Panc1 (cell line): ENCODE measurements around the gene KCNIP4. TPM values are rescaled to one million over a fixed set of nuclear protein-coding genes. Genes with fewer than 3 reads are reported as not detected.

ENCODE experiments used
- ATAC-seq: fragments of 200-7000 bp; cut with Tn5 transposase; 2 replicates; pipeline ENCODE4 v1.9.1; 2020; ENCODE audit warnings: mild to moderate bottlenecking, moderate library complexity
- BruUV-seq: library from RNA; stranded (reverse); fragments of 400-500 nt; replicated peaks from 2 replicates; lab custom pipeline; 2021; lab: Mats Ljungman, UMichigan
- CTCF ChIA-PET: fragments of 300-600 bp; sonication (Branson Sonifier 250); formaldehyde crosslinking; loops from one replicate; lab custom pipeline; 2022; ENCODE audit warnings: antibody characterized with exemption; lab: Charles Lee
- POLR2A ChIA-PET: fragments of 300-600 bp; sonication (Branson Sonifier 250); formaldehyde crosslinking; loops from one replicate; lab custom pipeline; 2022; ENCODE audit warnings: antibody characterized with exemption; lab: Charles Lee
- DNase-seq: peaks from one replicate; pipeline ENCODE4 v3.0.0-alpha.2; 2010; ENCODE audit warnings: low read depth, low spot score
- H3K27ac ChIP-seq: 2 replicates; pipeline ENCODE4 v1.5.1; 2011; ENCODE audit warnings: mild to moderate bottlenecking, low read length, inconsistent platforms
- H3K27me3 ChIP-seq: fragments of 200-500 bp; sonication (Bioruptor generic); 2 replicates; pipeline ENCODE4 v1.6.0; 2014; ENCODE audit warnings: low read length, inconsistent platforms; ENCODE audit not compliant: control insufficient read depth, insufficient read depth
- H3K36me3 ChIP-seq: fragments of 200-500 bp; sonication (Bioruptor generic); 2 replicates; pipeline ENCODE4 v1.5.1; 2014; ENCODE audit warnings: inconsistent platforms, mild to moderate bottlenecking, low read length, moderate library complexity; ENCODE audit not compliant: control insufficient read depth, insufficient read depth
- H3K4me1 ChIP-seq: 2 replicates; pipeline ENCODE4 v1.5.1; 2011; ENCODE audit warnings: inconsistent platforms, mild to moderate bottlenecking, low read length, moderate library complexity; ENCODE audit not compliant: control insufficient read depth, insufficient read depth
- H3K4me3 ChIP-seq, 2 experiments: 2 replicates each; pipeline ENCODE4 v1.5.1; 2011 to 2012; ENCODE audit warnings: low read depth in 2 of 2, low read length in 2 of 2, mild to moderate bottlenecking in 2 of 2, inconsistent platforms in 1 of 2, moderate library complexity in 1 of 2
- H3K9me3 ChIP-seq: fragments of 200-500 bp; sonication (Bioruptor generic); 2 replicates; pipeline ENCODE4 v1.5.1; 2014; ENCODE audit warnings: low read depth, mild to moderate bottlenecking, inconsistent platforms, low read length, moderate library complexity; ENCODE audit not compliant: control insufficient read depth, insufficient read depth
- CTCF ChIP-seq: fragments of 450-650 bp; IDR thresholded peaks from 2 replicates; pipeline ENCODE4 v1.5.1; 2017; ENCODE audit warnings: mild to moderate bottlenecking
- POLR2AphosphoS5 ChIP-seq: IDR thresholded peaks from 2 replicates; pipeline ENCODE4 v1.6.1; 2012; ENCODE audit warnings: mild to moderate bottlenecking, low read depth, low read length, moderate library complexity
- REST ChIP-seq, 2 experiments: IDR thresholded peaks; 2 replicates each; pipeline ENCODE4 v1.6.1; 2011 to 2012; ENCODE audit warnings: low read depth in 2 of 2, control low read depth in 1 of 2, low read length in 1 of 2, mild to moderate bottlenecking in 1 of 2, moderate library complexity in 1 of 2; ENCODE audit not compliant: insufficient read depth in 1 of 2
- SIN3A ChIP-seq: IDR thresholded peaks from 2 replicates; pipeline ENCODE4 v1.6.1; 2012; ENCODE audit warnings: low read depth, mild to moderate bottlenecking, low read length, moderate library complexity, borderline replicate concordance; ENCODE audit not compliant: insufficient read depth
- TCF7L2 ChIP-seq: IDR thresholded peaks from 2 replicates; pipeline ENCODE4 v1.6.1; 2011; ENCODE audit warnings: mild to moderate bottlenecking, low read depth, low read length, inconsistent platforms
- in situ Hi-C: cut with HindIII; loops from 2 replicates; pipeline ENCODE4 v1.10.0; 2016; ENCODE audit warnings: low sequenced_read_pairs, low pct_unique_long_range_greater_than_20kb
- intact Hi-C: fragments of 100-400 bp; cut with micrococcal nuclease; formaldehyde crosslinking; loops from one replicate; pipeline ENCODE4 v1.10.0; 2022; ENCODE audit not compliant: unreplicated experiment
- total RNA-seq: library from RNA; stranded (reverse); gene quantifications from one replicate; pipeline ENCODE4 v1.2.1, GENCODE V29; 2021; ENCODE audit not compliant: unreplicated experiment

KCNIP4 gene
- total RNA-seq, 1 experiment from 2014 or later: not detected

GRCh38 chr4:20882500-20882899 lies 1066.1 kb downstream of the KCNIP4 start:
- Histone ChIP-seq H3K9me3 (no peaks in the 10 kb centered on the region), H3K27ac (no peak overlapping the region), H3K4me3 (no peak overlapping the region), H3K4me1 (no peaks in the 10 kb centered on the region), H3K36me3 (no peaks in the 10 kb centered on the region), H3K27me3 (no peaks in the 10 kb centered on the region)
- ATAC-seq: no peak
- DNase-seq: no peak
- intact Hi-C loops (no loop called here), in situ Hi-C loops (no loop called here)
- no TSS peak for BruUV-seq
- TF ChIP-seq SIN3A (no peak), TCF7L2 (no peak), REST (IDR thresholded peaks at IDR 0.05; ENCODE audit: insufficient read depth in 1 of 2, low read depth in 2 of 2, low read length in 1 of 2) (no peak), POLR2AphosphoS5 (no peak), CTCF (no peak)
- ChIA-PET POLR2A (no interaction called here), CTCF (no interaction called here)

GRCh38 chr4:20881658-20882057 lies 1066.9 kb downstream of the KCNIP4 start:
- Histone ChIP-seq H3K36me3 (no peaks in the 10 kb centered on the region), H3K4me1 (no peaks in the 10 kb centered on the region), H3K4me3 (no peak overlapping the region), H3K9me3 (no peaks in the 10 kb centered on the region), H3K27me3 (no peaks in the 10 kb centered on the region), H3K27ac (no peak overlapping the region)
- in situ Hi-C loops (no loop called here), intact Hi-C loops (no loop called here)
- no peak for TF ChIP-seq CTCF
- TF ChIP-seq POLR2AphosphoS5: no peak
- TF ChIP-seq SIN3A: no peak
- no peak for TF ChIP-seq TCF7L2
- ATAC-seq (no peak), DNase-seq (no peak)
- CTCF ChIA-PET: no interaction called here
- BruUV-seq: no TSS peak
- POLR2A ChIA-PET: no interaction called here
